SHP77 treated with DMSO at 0.1 percent for 48 hours (cell line): ENCODE results near the gene CDC20.

ENCODE experiments used
- DNase-seq: peaks from one replicate; lab custom pipeline; 2025; lab: John Stamatoyannopoulos, UW

Gene CDC20

GRCh38 chr1:43358746-43359693 lies at the start of gene CDC20:
TSS of gene CDC20 (plus strand) at chr1:43358981. CDS start at chr1:43359216, 235 bp downstream.
- peak; percentile 92 for DNase-seq

GRCh38 chr1:43309405-43310025 lies 49.3 kb upstream of the CDC20 start:
- no peak for DNase-seq

- DNase-seq, result no peak
Observed at GRCh38 chr1:43311521-43311920, 47.3 kb upstream of the CDC20 start.

- no peak for DNase-seq
Observed at GRCh38 chr1:43312212-43312623, 46.6 kb upstream of the CDC20 start.

GRCh38 chr1:43312663-43313515 lies 45.9 kb upstream of the CDC20 start:
- no peak for DNase-seq

GRCh38 chr1:43313771-43314170 lies 45.0 kb upstream of the CDC20 start:
- no peak for DNase-seq

GRCh38 chr1:43314233-43314632 lies 44.5 kb upstream of the CDC20 start:
- no peak for DNase-seq

- no peak for DNase-seq
Observed at GRCh38 chr1:43315481-43315880, 43.3 kb upstream of the CDC20 start.

GRCh38 chr1:43315963-43316737 lies 42.6 kb upstream of the CDC20 start:
- no peak for DNase-seq

- no peak for DNase-seq
Observed at GRCh38 chr1:43316738-43317520, 41.9 kb upstream of the CDC20 start.

- no peak for DNase-seq
Observed at GRCh38 chr1:43317817-43318471, 40.8 kb upstream of the CDC20 start.

- no peak for DNase-seq
Observed at GRCh38 chr1:43318831-43319230, 40.0 kb upstream of the CDC20 start.

GRCh38 chr1:43319288-43319687 lies 39.5 kb upstream of the CDC20 start:
- no peak for DNase-seq

GRCh38 chr1:43319766-43320165 lies 39.0 kb upstream of the CDC20 start:
- no peak for DNase-seq

GRCh38 chr1:43321331-43321891 lies 37.4 kb upstream of the CDC20 start:
- no peak for DNase-seq

- no peak for DNase-seq
Observed at GRCh38 chr1:43322506-43322905, 36.3 kb upstream of the CDC20 start.

- no peak for DNase-seq
Observed at GRCh38 chr1:43324810-43325209, 34.0 kb upstream of the CDC20 start.

GRCh38 chr1:43325381-43325780 lies 33.4 kb upstream of the CDC20 start:
- no peak for DNase-seq

GRCh38 chr1:43327549-43328292 lies 31.1 kb upstream of the CDC20 start:
- no peak for DNase-seq
